ENCODE measurements around the gene ZNF503. TPM values are rescaled to one million over a fixed set of nuclear protein-coding genes. Genes with fewer than 3 reads are reported as not detected.

ZNF503 gene
- polyA plus RNA-seq, 3 donors = 50.6 to 55.4 (median 51.5) TPM

DNA sequence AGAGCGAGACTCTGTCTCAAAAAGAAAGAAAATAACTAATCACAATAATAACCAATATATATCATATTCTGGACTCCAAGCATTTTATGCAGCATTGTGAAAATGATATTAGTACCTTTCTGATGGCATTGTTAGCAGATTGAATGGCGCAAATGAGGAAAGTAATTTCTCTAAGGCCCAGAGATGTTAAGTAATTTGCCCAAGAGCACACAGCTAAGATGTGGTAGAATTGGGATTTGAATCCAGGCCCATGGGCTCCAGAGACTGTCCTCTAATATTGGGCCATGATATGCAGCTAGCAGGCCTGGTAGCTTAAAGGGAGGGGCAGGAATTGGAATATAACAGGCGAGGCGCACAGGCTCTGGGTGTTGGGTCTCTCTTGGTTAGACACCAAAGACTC, 44.1 kb downstream of the ZNF503 start:
- DNase-seq (ENCODE audit: low read depth in 3 of 3, low spot score in 2 of 3) = no peak

DNA sequence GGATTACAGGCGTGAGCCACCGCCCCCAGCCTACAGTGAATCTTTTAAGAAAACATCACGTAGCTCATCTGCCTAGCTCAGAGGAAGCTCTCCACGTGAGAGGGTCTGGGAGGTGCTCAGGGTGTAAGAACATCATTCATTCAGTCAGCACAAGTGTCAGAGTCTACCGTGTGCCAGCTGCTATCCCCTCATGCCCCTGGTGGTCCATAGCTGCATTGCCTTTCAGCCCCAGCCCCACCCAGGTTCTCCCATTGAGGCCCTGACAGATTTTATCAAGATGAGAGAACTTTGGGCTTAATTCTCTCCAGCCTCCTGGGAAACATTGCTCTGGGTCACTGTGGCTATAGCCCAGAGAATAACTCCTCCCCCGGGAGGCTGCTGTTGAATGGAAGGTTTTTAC, 45.1 kb downstream of the ZNF503 start:
- DNase-seq (ENCODE audit: low read depth in 3 of 3, low spot score in 2 of 3) = no peak

DNA sequence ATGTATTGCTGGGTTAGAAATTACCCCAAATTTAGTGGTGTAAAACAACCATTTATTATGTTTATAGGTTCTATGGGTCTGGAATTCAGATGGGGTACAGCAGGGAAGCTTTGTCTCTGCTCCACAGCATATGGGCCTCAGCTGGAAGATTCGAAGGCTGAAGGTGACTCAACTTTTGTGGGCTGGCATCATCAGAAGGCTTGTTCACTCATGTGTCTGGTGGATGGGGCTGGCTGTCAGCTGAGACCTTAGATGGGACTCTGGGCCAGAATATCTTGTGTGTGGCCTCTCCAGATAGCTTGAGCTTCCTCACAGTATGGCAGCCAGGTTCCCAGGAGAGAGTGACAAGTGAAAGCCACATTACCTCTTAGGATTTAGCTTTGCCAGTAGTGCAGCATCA, 45.9 kb downstream of the ZNF503 start:
- no peak for DNase-seq (ENCODE audit: low read depth in 3 of 3, low spot score in 2 of 3)

DNA sequence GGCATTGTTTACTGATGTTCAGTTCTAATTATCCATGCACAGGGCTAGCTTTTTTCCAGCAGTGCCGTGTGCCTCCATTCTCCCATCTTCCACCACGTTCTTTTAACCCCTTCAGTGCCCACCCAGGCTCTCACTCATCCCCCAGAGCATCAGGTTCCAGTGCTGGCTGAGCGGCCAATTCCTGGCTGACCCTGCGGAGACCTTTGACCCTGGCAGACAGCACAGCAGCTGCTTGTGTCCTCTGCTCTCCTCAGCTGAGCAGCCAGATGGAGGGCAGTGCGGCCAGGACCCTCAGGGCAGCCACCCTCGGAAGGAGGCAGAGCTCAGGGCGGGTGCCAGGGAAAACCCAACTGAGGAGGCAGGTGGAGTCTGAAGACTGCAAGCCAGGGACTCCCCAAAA, 48.4 kb downstream of the ZNF503 start:
- DNase-seq (ENCODE audit: low read depth in 3 of 3, low spot score in 2 of 3) = no peak

DNA sequence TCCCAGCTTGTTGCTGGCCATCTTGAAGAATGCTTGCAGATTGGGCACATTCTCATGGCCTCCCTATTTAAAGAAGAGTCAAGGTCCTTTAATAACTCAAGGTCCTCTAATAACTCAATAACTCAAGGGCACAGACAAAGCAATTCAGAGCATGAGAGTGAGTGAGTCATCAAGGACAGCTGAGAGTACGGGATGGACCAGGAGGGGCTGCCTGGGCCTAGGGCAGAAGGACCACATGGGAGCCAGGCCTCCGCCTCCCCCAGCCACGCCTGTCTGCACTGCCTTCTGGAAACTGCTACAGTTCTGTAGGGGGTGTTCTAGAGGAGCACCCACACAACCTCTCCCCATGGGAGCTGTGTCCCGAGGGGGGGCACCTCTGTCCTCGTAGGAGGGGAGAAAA, 48.9 kb downstream of the ZNF503 start:
- no peak for DNase-seq (ENCODE audit: low read depth in 3 of 3, low spot score in 2 of 3)

DNA sequence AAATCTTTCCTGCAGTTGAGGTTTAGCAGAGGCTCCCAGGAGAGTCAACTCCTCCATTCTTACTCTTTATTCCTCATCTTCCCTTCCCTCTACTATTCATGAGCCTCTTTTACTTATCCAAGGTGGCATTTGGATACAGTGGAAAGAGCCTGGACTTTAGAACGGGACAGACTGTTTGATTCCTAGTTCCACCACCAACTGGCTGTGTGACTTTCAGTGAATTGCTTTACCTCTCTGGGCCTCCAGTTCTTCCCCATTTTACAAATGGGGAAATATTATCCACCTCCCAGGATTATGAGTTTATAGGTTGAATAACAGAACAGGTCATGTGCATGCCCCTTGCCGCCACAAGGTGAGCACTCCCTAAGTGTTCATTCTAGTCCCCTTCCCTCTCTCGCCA, 49.9 kb downstream of the ZNF503 start:
- DNase-seq (ENCODE audit: low read depth in 3 of 3, low spot score in 2 of 3) = no peak

DNA sequence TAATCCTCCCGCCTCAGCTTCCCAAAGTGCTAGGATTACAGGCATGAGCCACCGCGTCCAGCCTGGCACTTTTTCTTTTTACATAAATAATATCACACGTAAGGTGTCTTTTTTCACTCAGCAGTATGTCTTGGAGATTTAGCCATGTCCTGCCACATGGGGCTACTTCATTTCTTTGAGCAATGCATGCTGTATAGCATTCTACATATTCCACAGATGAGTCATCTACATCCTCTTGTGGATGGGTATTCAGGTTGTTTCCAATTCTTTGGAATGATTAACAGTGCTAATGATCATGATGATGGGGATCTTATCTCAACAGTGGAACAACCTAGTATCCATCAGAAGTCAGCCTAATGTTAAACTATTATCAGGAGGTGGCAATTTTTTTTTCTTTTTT, 50.8 kb downstream of the ZNF503 start:
- DNase-seq (ENCODE audit: low read depth in 3 of 3, low spot score in 2 of 3) = no peak

Other genes starting within 250 kb of the ZNF503 start
- 100 to 1,000 TPM; 259 to 270 (median 260) TPM for gene VDAC2, start 191.0 kb downstream of the ZNF503 start, polyA plus RNA-seq (ENCODE audit: insufficient read length in 3 of 3)
- gene COMTD1, start 165.8 kb downstream of the ZNF503 start, polyA plus RNA-seq (ENCODE audit: insufficient read length in 3 of 3) = 1 to 10 TPM; 3.5 to 5.2 (median 4.9) TPM
- gene LRMDA, start 29.9 kb upstream of the ZNF503 start, polyA plus RNA-seq (ENCODE audit: insufficient read length in 3 of 3) = 10 to 100 TPM; 20.9 to 21.7 (median 21.2) TPM